ENCODE data around the gene CCDC127. TPM values are rescaled to one million over a fixed set of nuclear protein-coding genes. Genes with fewer than 3 reads are reported as not detected.
A peak's percentile ranks its signal among the peaks of the same experiment; 100 is the strongest.

The CCDC127 gene
- total and polyA plus RNA-seq, 2 of the 4 experiments (the other 2 are of a cell fraction) = 3.2 to 3.9 TPM

- peak overlapping the region; percentile 83 for H3K14ac ChIP-seq (replicated peaks; ENCODE audit: low read depth, low read length)
- CTCF ChIA-PET = no interaction called here
- peak overlapping the region; percentile 57 for H2BK20ac ChIP-seq (ENCODE audit: low read depth, low read length)
- no peak overlapping the region for H3K56ac ChIP-seq (ENCODE audit: extremely low read depth, insufficient read depth, low read length)
- dilution Hi-C loops (cut with HindIII; ENCODE audit: low sequenced_read_pairs, unreplicated experiment) = no loop called here
- POLR2A ChIA-PET (ENCODE audit: unreplicated experiment) = no interaction called here
- WGBS, 2 experiments (ENCODE audit: extremely low coverage in 2 of 2, insufficient read length in 1 of 2) = 97% methylated on average over 5 of the region's 27 CpGs; no CpG with 5 or more reads in 1 of the 2 experiments
- H3K27ac ChIP-seq (ENCODE audit: insufficient read depth, low read length) = no peak overlapping the region
- no peak overlapping the region for H2AK9ac ChIP-seq (replicated peaks; ENCODE audit: low read depth, low read length, poor library complexity)
- 0 out of 2 replicates have a peak overlapping the region, but pooled peaks have one; percentile 34 for H3K23ac ChIP-seq (ENCODE audit: low read depth, low read length)
- H4K20me1 ChIP-seq (ENCODE audit: insufficient read depth, low read length) = no peaks in the 10 kb centered on the region
- BruUV-seq (replicated peaks) = no TSS peak
- no peak overlapping the region for H2BK5ac ChIP-seq (ENCODE audit: low read depth, low read length, poor library complexity, severe bottlenecking)
- ATAC-seq (ENCODE audit: low read depth) (no peak), DNase-seq (no peak)
- no peaks in the 10 kb centered on the region; a peak in 1 of 4 replicates for H3K79me1 ChIP-seq (ENCODE audit: low read depth in 1 of 2, low read length in 2 of 2)
- no peak overlapping the region for H3K9ac ChIP-seq (ENCODE audit: low read depth, low read length)
- peak overlapping the region; percentile 14; the same call in 1 of the 2 replicates for H3K18ac ChIP-seq (ENCODE audit: low read depth, low read length)
- intact Hi-C loops (cut with micrococcal nuclease) = no loop called here
- H4K91ac ChIP-seq (ENCODE audit: insufficient read depth, low read depth, low read length) = peak overlapping the region; percentile 95
- H3K36me3 ChIP-seq (ENCODE audit: control insufficient read depth, insufficient read depth, low read length) = no peaks in the 10 kb centered on the region
- H2BK15ac ChIP-seq (ENCODE audit: low read depth, low read length) = peak overlapping the region; percentile 93; the same call in 2 of the 3 replicates
- H2AFZ ChIP-seq (replicated peaks; ENCODE audit: low read length, poor library complexity) = peak overlapping the region; percentile 16
- H2AK5ac ChIP-seq (ENCODE audit: low read depth, low read length) = peak overlapping the region; percentile 100
- H3K4me3 ChIP-seq (ENCODE audit: insufficient read depth, low read depth, low read length) = no peak overlapping the region
- H3K9me1 ChIP-seq (ENCODE audit: insufficient read depth, low read length) = peaks cover 22% of the 10 kb centered on the region; the same call in 1 of the 2 replicates
- no peaks in the 10 kb centered on the region for H3K9me3 ChIP-seq (ENCODE audit: control insufficient read depth, insufficient read depth, low read length)
- no peak overlapping the region for H3K4me2 ChIP-seq (ENCODE audit: low read depth, low read length)
- no peaks in the 10 kb centered on the region for H3K27me3 ChIP-seq (ENCODE audit: control insufficient read depth, insufficient read depth, low read length)
- peak overlapping the region; percentile 97 for H2BK120ac ChIP-seq (ENCODE audit: low read depth, low read length)
- in situ Hi-C loops (cut with MboI; ENCODE audit: low sequenced_read_pairs) = no loop called here
- peak overlapping the region; percentile 63 to 80; a peak in 2 of 4 replicates for H4K8ac ChIP-seq (ENCODE audit: low read depth in 2 of 2, low read length in 2 of 2)
- peaks cover 19% of the 10 kb centered on the region for H3K4me1 ChIP-seq (ENCODE audit: control insufficient read depth, insufficient read depth, low read length)
- H3K4ac ChIP-seq (ENCODE audit: low read depth, low read length) = peak overlapping the region; percentile 95
- H4K5ac ChIP-seq (ENCODE audit: low read depth, low read length) = no peak overlapping the region
- TF ChIP-seq FOS (IDR thresholded peaks at IDR 0.05; ENCODE audit: low read depth, low read length) = no peak
- TF ChIP-seq MXI1 (IDR thresholded peaks at IDR 0.05; ENCODE audit: borderline replicate concordance, low read depth, low read length) = no peak
- TF ChIP-seq CTCF (conservative IDR thresholded peaks at IDR 0.05; ENCODE audit: low read depth, low read length) = no peak
- TF ChIP-seq, protein P1, sequence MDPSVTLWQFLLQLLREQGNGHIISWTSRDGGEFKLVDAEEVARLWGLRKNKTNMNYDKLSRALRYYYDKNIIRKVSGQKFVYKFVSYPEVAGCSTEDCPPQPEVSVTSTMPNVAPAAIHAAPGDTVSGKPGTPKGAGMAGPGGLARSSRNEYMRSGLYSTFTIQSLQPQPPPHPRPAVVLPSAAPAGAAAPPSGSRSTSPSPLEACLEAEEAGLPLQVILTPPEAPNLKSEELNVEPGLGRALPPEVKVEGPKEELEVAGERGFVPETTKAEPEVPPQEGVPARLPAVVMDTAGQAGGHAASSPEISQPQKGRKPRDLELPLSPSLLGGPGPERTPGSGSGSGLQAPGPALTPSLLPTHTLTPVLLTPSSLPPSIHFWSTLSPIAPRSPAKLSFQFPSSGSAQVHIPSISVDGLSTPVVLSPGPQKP (IDR thresholded peaks at IDR 0.05; ENCODE audit: borderline replicate concordance, low read depth, low read length) = no peak
- no peak for TF ChIP-seq SMC3 (IDR thresholded peaks at IDR 0.05; ENCODE audit: low read depth, low read length)
- no peak for TF ChIP-seq BHLHE40 (IDR thresholded peaks at IDR 0.05; ENCODE audit: low read depth, low read length)
- no peak for TF ChIP-seq RAD21 (IDR thresholded peaks at IDR 0.05; ENCODE audit: low read length)
- no peak for TF ChIP-seq CEBPB (IDR thresholded peaks at IDR 0.05; ENCODE audit: low read depth, low read length)
- no peak for TF ChIP-seq NFE2L2 (IDR thresholded peaks at IDR 0.05; ENCODE audit: low read depth, low read length)
- no peak for TF ChIP-seq MAFK (IDR thresholded peaks at IDR 0.05; ENCODE audit: low read depth, low read length)
- TF ChIP-seq RFX5 (IDR thresholded peaks at IDR 0.05; ENCODE audit: low read depth, low read length) = no peak
- no peak for TF ChIP-seq RCOR1 (IDR thresholded peaks at IDR 0.05; ENCODE audit: insufficient replicate concordance, low read length)
- no peak for TF ChIP-seq USF2 (IDR thresholded peaks at IDR 0.05; ENCODE audit: low read depth, low read length)
- no peak for TF ChIP-seq CHD1 (IDR thresholded peaks at IDR 0.05; ENCODE audit: low read depth, low read length)
Measured at GRCh38 chr5:166441-167372, 51.2 kb downstream of the CCDC127 start.
